GM12874 (cell line): ENCODE data around the gene CAV2.

Source experiments
- TF ChIP-seq, protein P1 (sequence below): IDR thresholded peaks from 2 replicates; pipeline ENCODE4 v1.5.1; 2011; ENCODE audit warnings: low read depth, mild to moderate bottlenecking, control low read depth, low read length, moderate library complexity; ENCODE audit not compliant: insufficient read depth

CAV2 gene

DNA sequence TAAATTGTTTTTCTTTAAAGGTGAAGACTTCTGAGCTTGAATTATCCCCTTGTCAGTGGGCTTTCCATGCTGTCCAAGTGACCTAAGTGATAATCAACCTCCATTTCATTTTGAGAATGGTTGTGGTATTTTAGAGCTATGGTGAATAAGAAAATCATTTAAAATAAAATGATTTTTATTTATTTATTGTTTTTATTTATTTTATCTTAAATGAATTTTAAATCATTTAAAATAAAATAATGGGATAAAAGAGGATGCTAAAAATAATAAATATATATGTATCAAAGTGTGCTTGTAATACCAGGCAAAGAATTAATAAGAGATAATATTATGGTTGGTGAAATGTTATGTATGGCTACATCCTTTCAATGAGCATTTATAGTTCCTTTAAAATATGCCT, 49.8 kb downstream of the CAV2 start:
- TF ChIP-seq, protein P1, sequence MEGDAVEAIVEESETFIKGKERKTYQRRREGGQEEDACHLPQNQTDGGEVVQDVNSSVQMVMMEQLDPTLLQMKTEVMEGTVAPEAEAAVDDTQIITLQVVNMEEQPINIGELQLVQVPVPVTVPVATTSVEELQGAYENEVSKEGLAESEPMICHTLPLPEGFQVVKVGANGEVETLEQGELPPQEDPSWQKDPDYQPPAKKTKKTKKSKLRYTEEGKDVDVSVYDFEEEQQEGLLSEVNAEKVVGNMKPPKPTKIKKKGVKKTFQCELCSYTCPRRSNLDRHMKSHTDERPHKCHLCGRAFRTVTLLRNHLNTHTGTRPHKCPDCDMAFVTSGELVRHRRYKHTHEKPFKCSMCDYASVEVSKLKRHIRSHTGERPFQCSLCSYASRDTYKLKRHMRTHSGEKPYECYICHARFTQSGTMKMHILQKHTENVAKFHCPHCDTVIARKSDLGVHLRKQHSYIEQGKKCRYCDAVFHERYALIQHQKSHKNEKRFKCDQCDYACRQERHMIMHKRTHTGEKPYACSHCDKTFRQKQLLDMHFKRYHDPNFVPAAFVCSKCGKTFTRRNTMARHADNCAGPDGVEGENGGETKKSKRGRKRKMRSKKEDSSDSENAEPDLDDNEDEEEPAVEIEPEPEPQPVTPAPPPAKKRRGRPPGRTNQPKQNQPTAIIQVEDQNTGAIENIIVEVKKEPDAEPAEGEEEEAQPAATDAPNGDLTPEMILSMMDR = no peak

DNA sequence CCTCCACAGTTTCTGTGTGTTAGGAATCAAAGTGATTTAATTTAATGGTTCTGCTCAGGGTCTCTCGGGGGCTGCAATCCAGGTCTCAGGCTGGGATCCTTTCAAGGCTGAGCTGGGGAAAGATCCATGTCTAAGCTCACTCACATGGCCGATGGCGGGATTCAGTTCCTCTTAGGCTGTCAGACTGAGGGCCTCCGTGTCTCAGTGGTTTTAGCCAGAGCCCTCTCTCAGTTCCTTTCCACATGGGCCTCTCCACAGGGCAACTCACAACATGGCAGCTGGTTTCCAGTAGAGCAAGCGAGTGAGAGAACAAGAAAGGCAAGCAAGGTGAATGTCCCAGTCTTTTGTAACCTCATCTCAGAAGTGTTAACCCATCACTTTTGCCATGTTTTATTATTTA, 52.2 kb downstream of the CAV2 start:
- TF ChIP-seq, protein P1 = no peak

DNA sequence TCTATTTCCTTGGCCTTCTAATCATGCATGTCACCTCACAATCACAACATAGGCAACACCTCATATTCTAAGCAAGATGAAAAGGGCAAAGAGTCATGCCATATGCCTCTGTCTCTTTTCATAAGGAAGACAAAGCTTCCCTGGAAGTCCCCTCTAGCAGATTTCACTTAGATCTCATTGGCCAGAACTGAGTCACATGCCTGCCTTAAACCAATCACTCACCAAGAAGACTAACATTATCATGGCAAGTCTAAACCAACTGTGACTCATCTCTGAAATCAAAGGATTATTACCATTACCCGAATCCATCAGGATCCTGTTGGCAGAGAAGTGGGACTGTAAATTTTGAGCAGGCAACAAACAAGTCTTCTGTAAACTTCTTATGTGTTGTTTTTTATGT, 53.1 kb downstream of the CAV2 start:
- TF ChIP-seq, protein P1 = no peak

DNA sequence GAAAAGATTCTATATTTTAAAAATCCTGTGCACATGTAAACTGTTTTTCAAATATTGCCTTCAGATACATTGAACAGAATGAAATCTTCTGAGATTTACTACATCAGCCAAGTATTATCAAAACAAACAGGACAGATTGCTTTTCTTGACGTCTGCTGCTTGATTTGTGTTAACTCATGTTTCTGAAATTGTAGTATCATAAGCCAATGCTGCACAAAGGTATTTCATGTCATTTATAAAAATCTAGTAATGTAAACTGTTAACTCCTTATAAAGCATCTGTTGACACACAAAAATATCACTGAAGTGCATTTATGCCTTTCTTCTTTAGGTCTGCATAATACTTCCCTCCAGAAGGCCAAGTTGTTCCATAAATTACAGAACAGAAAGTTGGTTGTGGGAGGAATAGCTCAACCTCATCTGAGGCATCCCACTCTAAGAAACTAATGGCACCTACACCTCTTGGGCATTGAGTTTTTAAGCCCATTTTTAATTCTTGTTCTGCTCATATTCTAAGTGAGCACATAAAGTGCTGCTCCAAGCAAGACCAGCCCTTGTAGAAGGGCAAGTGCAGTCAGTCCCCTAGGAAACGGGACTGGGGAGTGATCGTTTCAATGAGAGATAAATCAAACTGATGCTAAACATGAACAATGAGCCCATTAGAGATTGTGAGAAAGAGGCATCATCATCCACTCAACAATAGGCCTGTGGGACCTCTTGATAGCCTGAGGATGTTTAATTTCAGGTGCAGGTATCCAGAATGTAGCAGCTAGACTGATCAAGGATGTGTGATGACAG, 53.8 kb downstream of the CAV2 start:
- TF ChIP-seq, protein P1 = no peak

DNA sequence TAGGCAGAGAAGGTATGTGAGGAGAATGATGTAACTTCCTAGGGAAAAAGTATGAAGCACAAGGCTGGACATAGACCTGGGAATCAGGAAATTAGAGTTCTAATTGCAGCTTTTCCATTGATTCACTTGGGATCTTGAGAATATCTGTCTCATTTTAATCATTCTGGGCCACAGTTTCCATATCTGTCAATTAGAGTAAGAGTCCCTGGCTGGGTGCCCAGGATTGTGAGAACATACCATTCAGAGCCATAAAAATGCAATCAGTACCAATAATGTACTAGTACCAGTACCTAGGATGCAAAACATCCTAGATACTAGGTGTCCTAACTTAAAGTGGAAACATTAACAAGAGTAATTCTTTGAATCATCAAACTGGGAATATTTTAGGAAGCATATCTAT, 54.9 kb downstream of the CAV2 start:
- TF ChIP-seq, protein P1 = no peak

DNA sequence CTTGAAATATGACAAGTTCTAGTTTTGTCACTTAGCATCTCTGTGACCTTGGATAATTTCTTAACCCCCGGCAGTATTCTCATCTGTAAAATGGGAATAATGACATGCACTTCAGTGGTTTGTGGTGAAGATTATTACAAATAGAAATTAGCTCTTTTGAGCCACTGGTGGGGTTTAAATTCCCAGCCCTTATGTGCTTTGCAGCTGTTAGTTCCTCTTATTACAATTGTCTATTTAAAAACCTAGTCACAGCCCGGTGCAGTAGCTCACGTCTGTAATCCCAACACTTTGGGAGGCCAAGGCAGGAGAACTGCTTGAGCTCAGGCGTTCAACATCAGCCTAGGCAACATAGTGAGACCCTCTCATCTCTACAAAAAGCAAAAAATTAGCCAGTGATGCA, 55.4 kb downstream of the CAV2 start:
- TF ChIP-seq, protein P1 = no peak

DNA sequence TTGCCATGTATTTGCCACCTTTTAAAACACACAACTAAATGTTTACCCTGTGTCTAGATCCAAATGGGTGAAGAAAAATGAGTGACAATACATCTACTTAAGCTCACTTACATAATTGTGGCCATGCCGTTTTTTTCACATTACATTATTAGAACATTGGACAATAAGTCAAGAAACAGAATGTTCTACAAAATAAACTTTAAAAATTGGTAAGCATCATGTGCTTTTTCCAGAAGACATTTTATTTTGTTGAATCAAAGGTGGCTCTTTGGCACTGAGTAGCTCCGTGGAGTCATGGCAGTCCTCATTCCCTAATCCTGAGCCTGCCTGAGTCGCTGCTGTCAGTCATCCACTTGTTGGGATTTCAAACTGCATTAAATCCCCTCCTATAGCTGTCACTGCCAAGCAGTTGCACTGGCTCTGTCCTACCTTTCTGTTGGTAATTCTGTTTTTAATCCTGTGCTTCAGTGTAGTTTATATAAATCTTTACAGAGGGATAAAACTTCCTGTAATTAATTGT, 57.6 kb downstream of the CAV2 start:
- TF ChIP-seq, protein P1 = no peak
